Trophoblast cell (in vitro differentiated cells and primary cell): Measurements from ENCODE around the gene SERGEF.

Experiments used
- DNase-seq, 2 donors: peaks; one replicate each; pipeline ENCODE4 v3.0.0-alpha.2; 2016
- H2AFZ ChIP-seq: 2 replicates; pipeline ENCODE4 v1.6.1; 2013; ENCODE audit warnings: low read length, moderate library complexity, mild to moderate bottlenecking; ENCODE audit not compliant: insufficient read depth, poor library complexity
- H2AK5ac ChIP-seq: 2 replicates; pipeline ENCODE4 v1.6.1; 2013; ENCODE audit warnings: mild to moderate bottlenecking, low read length
- H2BK120ac ChIP-seq: 2 replicates; pipeline ENCODE4 v1.6.1; 2013; ENCODE audit warnings: low read length, mild to moderate bottlenecking, moderate library complexity; ENCODE audit not compliant: insufficient read depth, poor library complexity
- H2BK12ac ChIP-seq: 2 replicates; pipeline ENCODE4 v1.6.1; 2013; ENCODE audit warnings: mild to moderate bottlenecking, low read length, moderate library complexity
- H2BK5ac ChIP-seq: 2 replicates; pipeline ENCODE4 v1.6.1; 2013; ENCODE audit warnings: low read length, low read depth, moderate library complexity, mild to moderate bottlenecking; ENCODE audit not compliant: poor library complexity
- H3K14ac ChIP-seq: 2 replicates; pipeline ENCODE4 v1.6.1; 2013; ENCODE audit warnings: mild to moderate bottlenecking, low read length
- H3K18ac ChIP-seq: 2 replicates; pipeline ENCODE4 v1.6.1; 2013; ENCODE audit warnings: mild to moderate bottlenecking, low read length
- H3K23ac ChIP-seq: 2 replicates; pipeline ENCODE4 v1.6.1; 2013; ENCODE audit warnings: low read length
- H3K27ac ChIP-seq: 2 replicates; pipeline ENCODE4 v1.5.1; 2013; ENCODE audit warnings: low read depth, mild to moderate bottlenecking, inconsistent platforms, low read length, moderate library complexity
- H3K27me3 ChIP-seq: 2 replicates; pipeline ENCODE4 v1.6.1; 2013; ENCODE audit warnings: inconsistent platforms, mild to moderate bottlenecking, low read length, moderate library complexity; ENCODE audit not compliant: insufficient read depth
- H3K36me3 ChIP-seq, 2 experiments: 1 replicate in 1 of 2; 2 replicates in 1 of 2; pipeline ENCODE4 v1.6.1; 2013; ENCODE audit warnings: low read length in 2 of 2, mild to moderate bottlenecking in 2 of 2, moderate library complexity in 1 of 2; ENCODE audit not compliant: insufficient read depth in 2 of 2, control insufficient read depth in 1 of 2
- H3K4ac ChIP-seq: 2 replicates; pipeline ENCODE4 v1.6.1; 2013; ENCODE audit warnings: low read depth, mild to moderate bottlenecking, low read length, moderate library complexity
- H3K4me1 ChIP-seq, 2 experiments: 1 replicate in 1 of 2; 2 replicates in 1 of 2; pipeline ENCODE4 v1.6.1; 2013; ENCODE audit warnings: low read length in 2 of 2, mild to moderate bottlenecking in 2 of 2, moderate library complexity in 1 of 2; ENCODE audit not compliant: insufficient read depth in 2 of 2, control insufficient read depth in 1 of 2
- H3K4me2 ChIP-seq: 2 replicates; pipeline ENCODE4 v1.6.1; 2013; ENCODE audit warnings: inconsistent platforms, mild to moderate bottlenecking, low read length, moderate library complexity
- H3K4me3 ChIP-seq: 2 replicates; pipeline ENCODE4 v1.5.1; 2013; ENCODE audit warnings: mild to moderate bottlenecking, low read depth, low read length, inconsistent platforms
- H3K79me1 ChIP-seq: one replicate; pipeline ENCODE4 v1.6.1; 2013; ENCODE audit warnings: low read length
- H3K79me2 ChIP-seq: 2 replicates; pipeline ENCODE4 v1.6.1; 2013; ENCODE audit warnings: low read length, mild to moderate bottlenecking; ENCODE audit not compliant: control insufficient read depth, insufficient read depth, poor library complexity
- H3K9ac ChIP-seq: 2 replicates; pipeline ENCODE4 v1.6.1; 2013; ENCODE audit warnings: mild to moderate bottlenecking, low read length
- H3K9me3 ChIP-seq: 2 replicates; pipeline ENCODE4 v1.6.1; 2013; ENCODE audit warnings: low read depth, mild to moderate bottlenecking, control low read depth, inconsistent platforms, low read length; ENCODE audit not compliant: insufficient read depth
- H4K12ac ChIP-seq: 2 replicates; pipeline ENCODE4 v1.6.1; 2013; ENCODE audit warnings: low read depth, mild to moderate bottlenecking, low read length, moderate library complexity
- H4K8ac ChIP-seq: 2 replicates; pipeline ENCODE4 v1.6.1; 2013; ENCODE audit warnings: low read depth, mild to moderate bottlenecking, low read length, moderate library complexity
- H4K91ac ChIP-seq: one replicate; pipeline ENCODE4 v1.6.1; 2013; ENCODE audit warnings: low read depth, mild to moderate bottlenecking, low read length, moderate library complexity
- WGBS: extraction: QIAGEN DNeasy Blood & Tissue Kit; methylation state at CpG from one replicate; pipeline ENCODE4 v1.1.7; 2013; ENCODE audit warnings: missing lambda C conversion rate; ENCODE audit not compliant: insufficient read length, insufficient coverage; ENCODE audit errors: extremely low coverage; 5-methylcytosine and 5-hydroxymethylcytosine counted together

The SERGEF gene

GRCh38 chr11:18010121-18010670 lies 2.7 kb downstream of the SERGEF start:
- Histone ChIP-seq H2AK5ac (no peak overlapping the region), H4K8ac (no peak overlapping the region), H3K4ac (no peak overlapping the region), H3K79me2 (no peaks in the 10 kb centered on the region), H3K36me3 (no peaks in the 10 kb centered on the region), H2AFZ (no peak overlapping the region), H3K27ac (no peak overlapping the region), H4K91ac (no peak overlapping the region), H3K4me2 (no peak overlapping the region), H3K79me1 (peaks cover 5% of the 10 kb centered on the region), H3K9ac (no peak overlapping the region), H3K18ac (no peak overlapping the region), H3K4me1 (peaks cover 0 to 9% of the 10 kb centered on the region in 2 experiments), H3K27me3 (peaks cover 2% of the 10 kb centered on the region), H3K9me3 (no peaks in the 10 kb centered on the region), H3K4me3 (no peak overlapping the region), H2BK5ac (no peak overlapping the region), H3K23ac (no peak overlapping the region), H2BK12ac (no peak overlapping the region), H2BK120ac (no peak overlapping the region), H3K14ac (no peak overlapping the region), H4K12ac (no peak overlapping the region)
- DNase-seq, result no peak

- no CpG with 5 or more reads among the region's 4 CpGs for WGBS
- Histone ChIP-seq H3K9me3 (no peaks in the 10 kb centered on the region), H3K27me3 (no peaks in the 10 kb centered on the region), H4K12ac (no peak overlapping the region), H3K36me3 (peaks cover 0 to 1% of the 10 kb centered on the region in 2 experiments), H2BK12ac (no peak overlapping the region), H2BK120ac (no peak overlapping the region), H3K79me1 (no peaks in the 10 kb centered on the region), H3K4me2 (no peak overlapping the region), H3K27ac (no peak overlapping the region), H3K23ac (no peak overlapping the region), H3K4ac (no peak overlapping the region), H4K8ac (no peak overlapping the region), H2AK5ac (no peak overlapping the region), H3K18ac (no peak overlapping the region), H3K9ac (no peak overlapping the region), H2BK5ac (no peak overlapping the region), H2AFZ (no peak overlapping the region), H3K79me2 (no peaks in the 10 kb centered on the region), H3K14ac (no peak overlapping the region), H3K4me3 (no peak overlapping the region), H3K4me1 (no peaks in the 10 kb centered on the region), H4K91ac (no peak overlapping the region)
- no peak for DNase-seq
Observed at GRCh38 chr11:18005376-18006129, 7.3 kb downstream of the SERGEF start.

DNA sequence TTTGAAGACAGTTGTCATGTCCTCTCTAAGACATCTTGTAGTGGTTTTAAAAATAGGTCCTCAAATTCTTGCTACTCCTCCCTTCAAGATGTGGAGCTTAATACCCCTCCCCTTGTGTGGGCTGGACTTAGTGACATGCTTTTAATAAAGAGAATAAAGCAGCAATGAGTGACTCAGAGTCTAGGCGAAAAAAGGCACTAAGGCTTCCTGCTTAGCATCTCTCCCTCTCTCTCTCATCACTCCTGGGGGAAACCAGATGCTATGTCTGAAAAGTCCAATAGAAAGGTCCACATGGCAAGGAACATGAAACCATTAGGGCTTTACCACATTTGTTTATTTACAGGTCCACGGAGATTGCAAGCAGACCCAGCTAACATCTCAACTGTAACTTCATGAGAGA lies 11.7 kb downstream of the SERGEF start:
- H4K8ac ChIP-seq, result no peak overlapping the region

DNA sequence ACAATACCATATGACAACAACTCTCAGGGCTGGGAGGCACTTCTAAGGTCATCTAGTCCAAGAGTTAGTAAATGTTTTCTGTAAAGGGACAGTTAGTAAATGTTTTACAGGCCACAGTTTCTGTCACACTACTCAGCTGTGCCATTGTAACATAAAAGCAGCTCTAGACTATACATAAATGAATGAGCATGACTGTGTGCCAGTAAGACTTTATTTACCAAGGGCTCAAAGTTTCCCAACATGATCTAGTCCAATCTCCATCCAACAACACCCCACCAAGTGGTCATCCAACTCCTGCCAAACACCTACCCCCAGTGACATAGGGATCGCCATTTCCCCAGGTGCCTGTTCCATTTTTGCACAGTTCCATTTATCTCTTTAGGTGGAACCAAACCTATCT lies 12.1 kb downstream of the SERGEF start:
- Histone ChIP-seq H2BK5ac (no peak overlapping the region), H4K91ac (no peak overlapping the region), H3K4me3 (no peak overlapping the region), H3K18ac (no peak overlapping the region), H2BK120ac (no peak overlapping the region), H3K79me2 (no peaks in the 10 kb centered on the region), H3K9me3 (no peaks in the 10 kb centered on the region), H3K36me3 (peaks cover 0 to 1% of the 10 kb centered on the region in 2 experiments), H2AK5ac (no peak overlapping the region), H3K79me1 (no peaks in the 10 kb centered on the region), H2BK12ac (no peak overlapping the region), H3K27me3 (no peaks in the 10 kb centered on the region), H2AFZ (no peak overlapping the region), H3K14ac (no peak overlapping the region), H3K4me1 (no peaks in the 10 kb centered on the region), H3K23ac (no peak overlapping the region), H3K4ac (no peak overlapping the region), H3K4me2 (peak overlapping the region; percentile 12), H4K8ac (no peak overlapping the region), H4K12ac (no peak overlapping the region), H3K27ac (no peak overlapping the region), H3K9ac (no peak overlapping the region)
- no peak for DNase-seq
- WGBS, result no CpG with 5 or more reads among the region's 1 CpG

More for the DNA sequence above, 11.7 kb downstream of the SERGEF start:
- no peak overlapping the region for H4K91ac ChIP-seq
- no peak overlapping the region for H3K14ac ChIP-seq
- no peak overlapping the region for H2BK5ac ChIP-seq
- H3K79me1 ChIP-seq, result no peaks in the 10 kb centered on the region
- no peak overlapping the region for H3K27ac ChIP-seq
- H3K36me3 ChIP-seq, result peaks cover 0 to 1% of the 10 kb centered on the region in 2 experiments
- H2AK5ac ChIP-seq, result no peak overlapping the region
- no peak overlapping the region for H3K4me2 ChIP-seq
- H3K4me3 ChIP-seq, result no peak overlapping the region
- H2BK12ac ChIP-seq, result no peak overlapping the region
- no peak overlapping the region for H3K9ac ChIP-seq
- WGBS, result no CpG with 5 or more reads among the region's 2 CpGs
- no peaks in the 10 kb centered on the region for H3K79me2 ChIP-seq
- no peak overlapping the region for H3K23ac ChIP-seq
- no peak overlapping the region for H4K12ac ChIP-seq
- no peaks in the 10 kb centered on the region for H3K4me1 ChIP-seq
- no peak for DNase-seq
- H3K9me3 ChIP-seq, result no peaks in the 10 kb centered on the region
- no peak overlapping the region for H3K4ac ChIP-seq
- H3K18ac ChIP-seq, result no peak overlapping the region
- H2BK120ac ChIP-seq, result no peak overlapping the region
- H3K27me3 ChIP-seq, result no peaks in the 10 kb centered on the region
- no peak overlapping the region for H2AFZ ChIP-seq
